Measurements from ENCODE around the gene COLGALT1. TPM values are rescaled to one million over a fixed set of nuclear protein-coding genes. Genes with fewer than 3 reads are reported as not detected.

Gene COLGALT1
- total and polyA plus RNA-seq, 2 of the 8 experiments (the other 6 are each of a cell fraction or from before 2014, with no cell fraction given) = 44.7 to 58.1 TPM

GRCh38 chr19:17626456-17627015 is 71.1 kb downstream of the COLGALT1 start (continued):
- TF ChIP-seq BCL11A (IDR thresholded peaks at IDR 0.05; ENCODE audit: low read depth in 2 of 2, low read length in 2 of 2) = no peak
- no peak for TF ChIP-seq POLR2A (IDR thresholded peaks at IDR 0.05; ENCODE audit: control extremely low read depth in 1 of 2, low read depth in 2 of 2, low read length in 2 of 2)
- no peak for TF ChIP-seq ATF2 (IDR thresholded peaks at IDR 0.05; ENCODE audit: low read length)
- TF ChIP-seq HDAC2 (IDR thresholded peaks at IDR 0.05; ENCODE audit: borderline replicate concordance in 1 of 2, low read depth in 2 of 2, low read length in 2 of 2) = no peak
- no peak for TF ChIP-seq SUZ12 (IDR thresholded peaks at IDR 0.05; ENCODE audit: low read length)
